Right atrium auricular region (tissue), 2 donors: ENCODE results near the gene PGAP6. TPM values are rescaled to one million over a fixed set of nuclear protein-coding genes. Genes with fewer than 3 reads are reported as not detected.
"Not testable (repeated sequence)": the region's sequence is repeated elsewhere in the genome, so short reads cannot be mapped to it uniquely, and the experiment has no call there.

Experiments
- DNase-seq: peaks from one replicate; pipeline ENCODE4 v3.0.0-alpha.2; 2019; ENCODE audit warnings: low spot score
- H3K27ac ChIP-seq, 2 donors: fragments of 200-600 bp; sonication (generic); 1 replicate in 1 of 2; 2 replicates in 1 of 2; pipeline ENCODE4 v1.5.1; 2016 to 2019
- H3K27me3 ChIP-seq, 2 donors: fragments of 200-600 bp; sonication (generic); one replicate each; pipeline versions ENCODE4 v1.5.1 to v1.6.0; 2017 to 2019
- H3K36me3 ChIP-seq: fragments of 200-600 bp; sonication (generic); one replicate; pipeline ENCODE4 v1.5.1; 2016
- H3K4me1 ChIP-seq, 2 donors: fragments of 200-600 bp; sonication (generic); one replicate each; pipeline versions ENCODE4 v1.5.1 to v1.6.0; 2017 to 2019
- H3K4me3 ChIP-seq, 2 donors: fragments of 200-600 bp; sonication (generic); 1 replicate in 1 of 2; 2 replicates in 1 of 2; pipeline ENCODE4 v1.5.1; 2017 to 2019; ENCODE audit warnings: mild to moderate bottlenecking in 1 of 2, moderate library complexity in 1 of 2
- H3K9me3 ChIP-seq, 2 donors: fragments of 200-600 bp; sonication (generic); one replicate each; pipeline ENCODE4 v1.5.1; 2019
- CTCF ChIP-seq, 2 donors: fragments of 200-600 bp; sonication (generic); IDR thresholded peaks; one replicate each; pipeline ENCODE4 v1.5.1; 2019; ENCODE audit warnings: antibody characterized with exemption in 2 of 2
- total RNA-seq, 2 donors: library from RNA; depleted of rRNA; stranded (reverse); fragments of >200 nt; gene quantifications; one replicate each; pipeline ENCODE4 v1.1.0, GENCODE V29; 2016

PGAP6 gene
- total RNA-seq, 2 donors from 2014 or later, result 34.0 to 41.1 TPM

DNA sequence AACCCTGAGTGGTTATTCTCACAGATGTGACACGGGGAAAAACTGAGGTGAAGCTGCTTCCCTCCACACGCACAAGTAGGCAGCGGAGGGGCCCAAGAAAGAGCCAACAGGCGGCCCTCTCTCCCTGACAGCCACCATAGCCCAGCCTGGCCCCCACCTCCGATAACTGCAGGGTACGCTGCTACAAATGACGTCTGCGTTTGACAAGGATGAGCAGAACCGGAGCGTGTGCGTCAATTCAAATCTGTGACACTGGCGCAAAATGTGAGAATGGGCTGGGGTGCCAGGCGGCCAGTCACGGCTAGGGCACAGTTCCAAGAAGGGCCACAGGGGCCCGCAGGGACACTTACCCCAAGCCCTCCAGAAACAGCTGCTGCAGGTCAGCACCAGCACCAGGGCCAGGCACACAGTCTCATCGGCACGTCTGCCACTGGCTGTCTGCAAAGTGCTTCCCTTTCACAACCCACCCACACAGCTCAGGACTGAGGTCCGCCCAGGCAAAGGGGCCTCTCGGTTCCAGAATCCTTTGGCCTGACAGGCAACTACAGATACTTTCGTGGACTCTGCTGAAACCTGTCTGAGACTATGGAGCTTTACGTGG is 43.7 kb downstream of the PGAP6 start:
- Histone ChIP-seq H3K9me3 (no peaks in the 10 kb centered on the region), H3K4me3 (no peak overlapping the region), H3K4me1 (peaks cover 0 to 7% of the 10 kb centered on the region in 2 donors), H3K36me3 (no peaks in the 10 kb centered on the region), H3K27ac (no peak overlapping the region), H3K27me3 (no peaks in the 10 kb centered on the region)
- TF ChIP-seq CTCF (IDR thresholded peaks at IDR 0.05), result no peak
- no peak for DNase-seq

- H3K9me3 ChIP-seq, result no peaks in the 10 kb centered on the region
- no peak overlapping the region for H3K4me3 ChIP-seq
- no peak for DNase-seq
- H3K27me3 ChIP-seq, result no peaks in the 10 kb centered on the region
- H3K36me3 ChIP-seq, result no peaks in the 10 kb centered on the region
- peaks cover 0 to 7% of the 10 kb centered on the region in 2 donors for H3K4me1 ChIP-seq
- no peak overlapping the region for H3K27ac ChIP-seq
- no peak for TF ChIP-seq CTCF (IDR thresholded peaks at IDR 0.05)
Observed at GRCh38 chr16:337437-337836, 44.3 kb downstream of the PGAP6 start.

DNA sequence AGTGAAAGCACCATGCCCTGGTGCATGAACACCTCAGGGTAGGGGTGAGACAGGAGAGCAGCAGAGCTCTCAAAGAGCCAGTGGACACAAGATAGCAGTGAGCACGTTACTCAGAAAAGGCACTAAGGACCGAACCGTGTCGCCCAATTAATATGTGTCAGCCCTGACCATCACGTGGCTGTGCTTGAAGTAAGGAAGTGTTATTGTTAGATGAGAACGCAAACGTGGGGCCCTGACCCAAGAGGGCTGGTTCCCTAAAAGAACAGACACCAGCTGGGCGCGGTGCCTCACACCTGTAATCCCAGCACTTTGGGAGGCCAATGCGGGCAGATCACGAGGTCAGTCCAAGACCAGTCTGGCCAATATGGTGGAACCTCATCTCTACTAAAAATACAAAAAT is 45.5 kb downstream of the PGAP6 start:
- no peak overlapping the region for H3K4me3 ChIP-seq
- H3K4me1 ChIP-seq, result peaks cover 0 to 7% of the 10 kb centered on the region in 2 donors
- no peaks in the 10 kb centered on the region for H3K27me3 ChIP-seq
- no peak for TF ChIP-seq CTCF (IDR thresholded peaks at IDR 0.05)
- no peaks in the 10 kb centered on the region for H3K36me3 ChIP-seq
- H3K9me3 ChIP-seq, result no peaks in the 10 kb centered on the region
- no peak for DNase-seq
- no peak overlapping the region for H3K27ac ChIP-seq

DNA sequence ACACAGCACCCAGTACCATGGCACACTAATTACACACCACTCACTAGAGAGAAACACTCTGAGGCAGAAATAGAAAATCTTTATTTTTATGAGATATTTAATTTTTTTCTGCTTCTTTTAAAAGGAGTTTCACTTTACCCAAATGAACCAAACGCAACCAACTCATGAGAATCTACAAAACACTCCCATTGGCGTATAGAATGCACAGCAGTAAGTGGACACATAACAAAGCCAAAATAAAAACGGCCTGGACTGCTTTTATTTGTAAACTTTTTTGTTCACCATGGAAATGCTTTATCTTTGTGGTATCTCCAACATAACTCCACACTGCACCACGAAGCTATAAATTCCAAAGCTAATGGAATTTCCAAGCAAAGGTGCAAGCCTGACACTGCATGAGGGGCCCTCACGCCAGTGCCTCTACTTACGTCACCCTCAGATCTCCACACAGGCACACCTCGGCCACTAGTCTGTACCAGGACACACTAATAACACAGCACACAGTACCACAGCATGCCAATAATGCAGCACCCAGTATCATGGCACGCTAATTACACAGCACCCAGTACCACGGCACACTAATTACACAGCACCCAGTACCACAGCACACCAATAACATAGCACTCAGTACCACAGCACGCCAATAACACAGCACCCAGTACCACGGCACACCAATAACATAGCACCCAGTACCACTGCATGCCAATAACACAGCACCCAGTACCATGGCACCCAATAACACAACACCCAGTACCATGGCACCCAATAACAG is 46.7 kb downstream of the PGAP6 start:
- H3K4me1 ChIP-seq, result peaks cover 0 to 13% of the 10 kb centered on the region in 2 donors
- H3K9me3 ChIP-seq, H3K27ac ChIP-seq, H3K4me3 ChIP-seq, DNase-seq, H3K36me3 ChIP-seq, H3K27me3 ChIP-seq: not testable (repeated sequence)

DNA sequence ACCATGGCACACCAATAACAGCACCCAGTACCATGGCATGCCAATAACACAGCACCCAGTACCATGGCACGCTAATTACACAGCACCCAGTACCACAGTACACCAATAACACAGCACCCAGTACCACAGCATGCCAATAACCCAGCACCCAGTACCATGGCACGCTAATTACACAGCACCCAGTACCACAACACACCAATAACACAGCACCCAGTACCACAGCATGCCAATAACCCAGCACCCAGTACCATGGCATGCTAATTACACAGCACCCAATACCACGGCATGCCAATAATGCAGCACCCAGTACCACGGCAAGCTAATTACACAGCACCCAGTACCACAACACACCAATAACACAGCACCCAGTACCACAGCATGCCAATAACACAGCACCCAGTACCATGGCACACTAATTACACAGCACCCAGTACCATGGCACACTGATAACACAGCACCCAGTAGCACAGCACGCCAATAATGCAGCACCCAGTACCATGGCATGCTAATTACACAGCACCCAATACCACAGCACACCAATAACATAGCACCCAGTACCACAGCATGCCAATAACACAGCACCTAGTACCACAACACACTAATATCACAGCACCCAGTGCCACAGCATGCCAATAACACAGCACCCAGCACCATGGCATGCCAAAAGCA is 47.5 kb downstream of the PGAP6 start:
- DNase-seq, result not testable (repeated sequence)
- H3K4me1 ChIP-seq, result peaks cover 0 to 13% of the 10 kb centered on the region in 2 donors

GRCh38 chr16:333406-334094 is 48.2 kb downstream of the PGAP6 start:
- no peaks in the 10 kb centered on the region for H3K9me3 ChIP-seq
- H3K27me3 ChIP-seq, result no peaks in the 10 kb centered on the region
- peaks cover 0 to 13% of the 10 kb centered on the region in 2 donors for H3K4me1 ChIP-seq
- no peak for DNase-seq
- no peak for TF ChIP-seq CTCF (IDR thresholded peaks at IDR 0.05)
- no peak overlapping the region for H3K27ac ChIP-seq
- no peak overlapping the region for H3K4me3 ChIP-seq
- no peaks in the 10 kb centered on the region for H3K36me3 ChIP-seq

More for the DNA sequence above, 47.5 kb downstream of the PGAP6 start:
- not testable (repeated sequence) for H3K9me3 ChIP-seq, H3K4me3 ChIP-seq, H3K36me3 ChIP-seq, H3K27ac ChIP-seq, H3K27me3 ChIP-seq

DNA sequence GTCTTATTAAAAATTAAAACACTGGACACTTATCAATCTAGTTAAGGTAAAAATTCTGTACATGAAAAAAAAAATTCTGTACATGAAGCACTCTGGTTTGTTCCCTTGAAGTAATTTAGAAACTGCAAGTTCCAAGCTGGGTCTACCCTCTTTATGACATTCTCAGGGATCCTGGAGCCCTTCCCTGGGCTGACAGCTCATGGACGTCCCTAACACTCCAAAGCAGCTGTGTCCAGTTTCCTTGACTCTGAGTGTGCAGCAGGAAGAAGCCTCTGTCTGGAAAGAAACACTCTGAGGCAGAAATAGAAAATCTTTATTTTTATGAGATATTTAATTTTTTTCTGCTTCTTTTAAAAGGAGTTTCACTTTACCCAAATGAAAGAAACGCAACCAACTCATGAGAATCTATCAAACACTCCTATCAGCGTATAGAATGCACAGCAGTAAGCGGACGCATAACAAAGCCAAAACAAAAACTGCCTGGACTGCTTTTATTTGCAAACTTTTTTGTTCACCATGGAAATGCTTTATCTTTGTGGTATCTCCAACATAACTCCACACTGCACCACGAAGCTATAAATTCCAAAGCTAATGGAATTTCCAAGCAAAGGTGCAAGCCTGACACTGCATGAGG is 50.5 kb downstream of the PGAP6 start:
- H3K4me3 ChIP-seq, H3K9me3 ChIP-seq, H3K36me3 ChIP-seq, H3K27me3 ChIP-seq, H3K27ac ChIP-seq, DNase-seq: not testable (repeated sequence)
- H3K4me1 ChIP-seq, result peaks cover 0 to 31% of the 10 kb centered on the region in 2 donors
